GM18519 (cell line): ENCODE measurements around the gene MARCO.
"Not testable (repeated sequence)": the region's sequence is repeated elsewhere in the genome, so short reads cannot be mapped to it uniquely, and the experiment has no call there.

ENCODE experiments used
- ATAC-seq: cut with Tn5 transposase; IDR thresholded peaks from one replicate; pipeline ENCODE4 v1.9.1; 2021; ENCODE audit warnings: mild to moderate bottlenecking, moderate library complexity; ENCODE audit not compliant: unreplicated experiment, low FRiP score

The MARCO gene

DNA sequence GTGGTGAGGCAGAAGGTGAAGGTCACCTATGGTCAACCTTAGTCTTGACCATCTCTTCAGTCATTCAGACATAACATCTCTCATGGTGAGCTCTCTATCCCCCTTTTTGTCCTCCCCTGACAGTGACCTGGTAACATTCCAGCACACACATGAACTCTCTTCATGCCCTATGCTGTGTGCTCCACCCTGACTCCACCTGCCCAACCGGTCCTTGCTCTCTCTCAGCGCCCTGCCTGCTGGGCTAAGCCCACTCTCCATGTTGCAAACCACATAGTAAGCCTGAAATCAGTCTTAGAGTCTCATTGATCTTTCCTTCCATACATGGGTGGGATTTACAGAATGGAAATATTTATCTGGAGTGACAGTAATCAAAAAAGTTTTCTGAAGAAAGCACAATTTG is 52.8 kb downstream of the MARCO start:
- no peak for ATAC-seq

DNA sequence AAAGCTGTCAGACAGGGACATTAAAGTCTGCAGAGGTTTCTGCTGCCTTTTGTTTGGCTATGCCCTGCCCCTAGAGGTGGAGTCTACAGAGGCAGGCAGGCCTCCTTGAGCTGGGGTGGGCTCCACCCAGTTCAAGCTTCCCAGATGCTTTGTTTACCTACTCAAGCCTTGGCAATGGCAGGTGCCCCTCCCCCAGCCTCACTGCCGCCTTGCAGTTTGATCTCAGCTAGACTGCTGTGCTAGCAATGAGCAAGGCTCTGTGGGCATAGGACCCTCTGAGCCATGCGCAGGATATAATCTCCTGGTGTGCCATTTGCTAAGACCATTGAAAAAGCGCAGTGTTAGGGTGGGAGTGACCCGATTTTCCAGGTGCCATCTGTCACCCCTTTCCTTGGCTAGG is 61.9 kb downstream of the MARCO start:
- not testable (repeated sequence) for ATAC-seq

DNA sequence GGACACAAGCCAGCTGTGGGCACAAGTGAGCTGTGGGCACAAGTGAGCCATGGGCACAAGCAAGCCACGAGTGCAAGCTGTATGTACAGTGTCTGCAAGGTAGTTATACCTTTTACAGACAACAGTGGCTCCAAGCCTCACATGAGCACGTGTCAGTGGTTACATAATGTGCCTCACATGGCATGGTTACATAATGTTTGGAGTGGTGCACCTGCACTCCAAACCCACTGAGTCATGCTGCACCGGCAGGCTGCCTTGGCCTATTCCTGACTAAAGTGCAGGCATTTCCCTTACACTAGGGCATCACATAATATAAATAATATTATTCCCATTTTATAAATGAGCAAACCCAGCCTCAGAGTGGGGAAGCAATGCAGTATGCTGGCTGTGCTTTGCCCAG is 62.6 kb downstream of the MARCO start:
- no peak for ATAC-seq

DNA sequence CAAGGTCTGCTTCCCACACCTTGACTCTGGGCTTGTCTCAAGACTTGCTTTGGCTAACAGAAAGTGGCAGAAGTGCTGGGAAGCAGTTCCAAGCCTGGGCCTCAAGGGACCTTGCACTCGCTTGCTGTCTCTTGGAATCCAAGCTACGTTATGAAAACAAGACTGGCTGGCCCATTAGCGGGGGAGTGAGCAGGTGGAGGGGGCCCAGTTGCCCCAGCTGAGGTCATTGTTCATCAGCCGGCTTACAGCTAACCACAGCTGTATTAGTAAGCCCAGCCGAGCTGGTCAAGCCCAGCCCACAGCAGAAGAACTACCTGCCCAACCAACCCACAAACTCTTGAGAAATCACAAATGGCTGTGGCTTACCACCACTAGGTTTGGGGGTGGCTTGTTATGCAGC is 63.1 kb downstream of the MARCO start:
- ATAC-seq, result no peak

DNA sequence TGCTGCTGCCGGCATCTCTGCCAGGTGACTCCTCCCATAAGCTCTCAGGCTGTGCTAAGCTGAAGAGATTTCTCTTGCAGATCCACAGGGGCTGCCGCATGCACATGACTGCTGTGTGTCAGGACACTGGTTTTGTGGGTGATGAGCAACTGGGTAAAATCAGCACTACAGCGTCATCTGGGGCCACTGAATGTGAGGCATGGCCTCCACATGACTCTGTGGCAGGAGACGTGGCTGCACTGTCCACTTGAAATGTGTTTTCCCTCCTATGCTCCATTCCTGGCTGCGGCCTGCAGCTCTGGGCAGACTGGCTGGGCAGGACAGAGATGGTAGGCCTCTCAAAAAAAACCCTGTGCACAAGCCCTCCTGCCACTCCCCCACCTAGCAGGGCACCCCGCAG is 63.6 kb downstream of the MARCO start:
- no peak for ATAC-seq

DNA sequence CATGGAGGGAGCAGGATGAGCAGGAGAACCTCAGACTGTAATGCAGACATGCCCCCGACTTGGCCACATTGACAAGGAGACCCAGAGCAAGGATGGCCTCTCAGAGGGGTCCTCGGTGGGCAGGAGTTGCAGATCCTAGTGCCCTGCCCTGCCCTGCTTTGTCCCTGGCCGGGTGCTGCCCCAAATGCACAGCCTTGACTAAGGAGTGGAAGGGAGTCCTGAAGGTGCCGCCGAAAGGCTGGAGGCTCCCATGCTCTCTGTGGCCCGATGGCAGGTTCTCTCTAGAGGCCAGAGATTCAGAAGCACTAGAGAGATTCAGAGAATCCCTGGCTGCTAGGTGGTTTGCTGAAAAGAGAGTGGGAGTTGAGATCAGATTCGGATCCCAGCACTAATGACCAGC is 64.4 kb downstream of the MARCO start:
- no peak for ATAC-seq

DNA sequence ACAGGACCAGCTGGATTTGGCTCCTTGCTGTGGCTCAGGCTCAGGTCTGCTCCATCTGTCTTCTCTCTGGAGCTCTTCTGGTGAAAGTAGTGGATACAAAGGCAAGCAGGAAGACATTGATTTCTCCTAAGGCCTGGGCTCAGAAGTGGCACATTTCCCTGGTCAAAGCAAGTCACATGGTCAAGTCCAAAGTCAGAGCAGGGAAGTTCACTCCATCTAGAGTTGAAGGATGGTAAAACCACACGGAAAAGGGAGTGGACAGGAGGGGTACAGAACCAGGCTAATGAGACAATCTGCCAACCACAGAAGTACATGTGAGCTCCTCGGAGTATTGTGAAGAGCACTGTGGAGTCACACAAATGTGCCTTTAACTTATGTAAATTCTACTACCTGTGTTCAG is 66.1 kb downstream of the MARCO start:
- no peak for ATAC-seq

DNA sequence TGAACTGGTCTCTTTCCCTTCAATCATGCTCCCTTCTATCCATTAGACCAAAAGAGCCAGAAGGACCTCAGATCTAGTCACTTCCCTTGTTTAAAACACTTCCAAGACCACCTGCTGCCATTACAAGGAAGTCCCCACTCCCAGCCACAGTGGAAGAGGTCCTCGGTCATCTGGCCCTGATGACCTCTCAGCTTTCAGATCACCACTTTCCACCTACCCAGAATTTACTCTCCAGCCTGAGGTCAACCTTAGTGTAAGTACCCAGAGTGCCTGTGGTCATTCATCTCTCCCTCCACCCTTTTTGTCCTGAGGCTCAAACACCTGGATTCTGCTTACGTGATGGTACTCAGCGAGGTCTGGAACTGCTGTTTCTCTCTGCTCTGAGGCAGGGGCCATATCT is 67.1 kb downstream of the MARCO start:
- ATAC-seq, result no peak

DNA sequence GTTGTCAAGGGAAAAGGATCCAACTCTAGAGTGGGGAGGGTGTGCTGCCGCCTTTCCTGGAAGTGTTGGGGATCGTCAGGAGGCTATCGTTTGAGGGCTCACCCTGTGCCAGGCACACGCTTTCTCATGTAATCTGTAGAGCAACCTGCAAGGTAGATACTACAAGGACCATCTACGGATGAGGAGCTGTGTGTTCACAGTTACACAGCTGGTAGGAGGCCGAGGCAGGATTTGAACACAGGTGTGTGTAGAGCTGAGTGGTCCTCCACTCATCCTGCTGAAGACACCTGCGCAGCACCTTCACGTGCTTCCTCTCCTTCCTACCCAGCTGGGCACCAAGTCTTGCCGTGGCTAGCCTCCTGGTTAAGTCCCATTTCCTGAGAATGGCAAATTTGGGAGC is 68.3 kb downstream of the MARCO start:
- ATAC-seq, result no peak

DNA sequence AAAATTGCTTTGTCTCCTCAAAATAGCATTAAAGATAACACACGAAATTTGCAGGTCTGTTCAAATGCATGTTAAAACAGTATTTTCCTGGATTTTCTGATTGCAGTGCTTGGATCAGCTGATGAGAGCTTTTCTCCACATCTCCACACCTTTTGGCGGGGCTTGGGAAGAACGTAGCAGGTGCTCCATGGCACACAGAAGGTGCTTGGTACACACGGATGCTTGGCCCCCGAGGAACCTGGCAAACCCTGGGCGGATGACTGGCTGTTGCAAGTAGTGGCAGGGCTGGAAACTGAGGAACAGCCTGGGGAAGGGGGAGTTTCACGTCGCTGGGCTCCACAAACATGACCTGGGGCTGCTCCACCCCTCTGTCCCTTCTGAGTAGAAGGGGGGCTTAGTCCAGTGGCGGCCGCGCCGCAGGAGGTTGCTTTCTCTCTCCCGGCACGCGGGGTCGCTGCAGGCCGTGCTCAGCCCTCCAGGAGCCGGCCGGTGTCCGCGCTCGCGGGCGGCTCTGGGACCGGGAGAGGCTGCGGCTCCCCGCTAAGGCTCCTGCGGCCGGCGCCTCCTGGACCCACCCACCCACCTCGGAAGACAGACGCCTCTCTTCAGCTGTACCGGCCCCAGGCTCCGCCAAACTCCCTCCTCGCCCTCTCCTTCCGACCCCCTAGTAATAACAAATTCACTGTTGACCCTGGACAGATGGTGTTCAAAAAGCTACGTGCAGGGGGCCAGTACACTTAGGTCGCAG is 69.3 kb downstream of the MARCO start:
- ATAC-seq, result no peak

DNA sequence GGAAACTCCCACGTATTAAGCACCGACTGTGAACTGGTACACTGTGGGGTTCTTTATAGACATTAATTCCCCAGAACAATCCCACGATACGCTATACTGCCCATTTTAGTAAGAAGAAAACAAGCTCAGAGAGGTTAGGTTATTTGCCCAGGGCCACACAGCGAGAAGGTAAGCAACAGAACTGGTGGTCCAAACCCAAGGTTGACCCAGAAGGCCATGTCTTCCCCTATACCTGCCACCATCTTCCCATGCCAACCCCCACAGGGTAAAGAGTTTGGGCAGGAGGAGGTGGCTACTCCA is 69.9 kb downstream of the MARCO start:
- no peak for ATAC-seq

DNA sequence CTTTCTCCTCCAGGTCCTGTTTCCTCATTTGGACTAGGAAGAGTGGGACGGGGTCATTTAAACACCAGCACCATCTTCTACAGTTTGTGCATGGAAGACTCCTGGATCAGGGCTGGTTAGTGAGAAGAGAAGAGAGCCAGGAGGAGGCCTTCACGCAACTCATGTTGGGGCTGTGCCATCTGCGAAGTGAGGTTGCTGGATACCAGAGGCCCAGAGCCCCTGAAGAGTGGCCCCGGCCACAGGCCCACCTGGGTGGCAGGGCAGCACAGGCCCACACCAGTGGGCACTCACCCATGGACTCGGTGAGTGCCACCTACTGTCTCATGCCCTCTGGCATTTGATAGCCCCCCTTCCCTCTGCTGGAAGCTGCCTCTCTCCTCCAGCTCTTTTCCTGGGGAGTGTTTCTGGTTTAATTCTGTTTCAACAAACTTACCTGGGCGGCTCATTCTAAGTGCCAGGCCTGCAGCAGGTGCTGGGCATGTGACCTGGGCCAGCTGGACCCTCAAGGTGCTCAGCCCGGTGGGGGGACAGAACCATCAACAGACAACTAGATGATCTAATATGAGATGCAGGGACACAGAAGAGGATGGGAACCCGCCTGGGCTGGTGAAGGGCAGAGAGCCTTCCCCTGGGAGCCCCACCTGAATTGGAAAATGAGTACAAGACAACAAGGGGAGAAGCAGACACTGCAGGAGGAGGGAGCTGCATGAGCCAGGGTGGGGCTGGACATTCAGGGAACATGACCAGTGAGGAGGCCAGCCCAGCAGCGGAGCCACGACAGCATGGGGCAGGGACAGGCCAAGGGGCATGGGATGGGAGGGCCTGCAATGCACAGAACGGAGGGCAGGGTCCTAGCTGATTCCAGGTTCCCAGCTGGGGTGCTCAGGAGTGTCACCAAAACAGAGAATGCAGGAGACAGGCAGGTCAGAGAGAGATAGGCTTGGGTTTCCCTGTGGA is 70.6 kb downstream of the MARCO start:
- no peak for ATAC-seq

DNA sequence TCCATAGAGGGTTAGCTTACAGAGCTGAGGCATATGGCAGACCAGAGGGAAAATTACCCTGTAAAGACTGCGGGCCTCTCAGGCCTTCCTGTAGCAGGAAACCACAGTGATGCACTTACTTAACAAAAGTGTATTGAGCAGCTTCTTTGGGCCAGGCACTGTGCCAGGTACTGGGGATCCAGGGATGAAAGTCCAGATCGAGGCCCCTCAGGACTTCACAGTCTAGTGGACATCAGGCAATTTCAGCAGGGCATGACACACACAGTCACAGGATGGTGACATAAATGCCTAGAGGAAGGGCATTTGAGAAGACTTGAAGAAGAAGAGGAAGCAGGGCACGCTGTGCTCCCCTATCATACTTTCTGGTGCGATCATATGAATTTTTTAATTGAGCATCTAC is 71.7 kb downstream of the MARCO start:
- ATAC-seq, result no peak

DNA sequence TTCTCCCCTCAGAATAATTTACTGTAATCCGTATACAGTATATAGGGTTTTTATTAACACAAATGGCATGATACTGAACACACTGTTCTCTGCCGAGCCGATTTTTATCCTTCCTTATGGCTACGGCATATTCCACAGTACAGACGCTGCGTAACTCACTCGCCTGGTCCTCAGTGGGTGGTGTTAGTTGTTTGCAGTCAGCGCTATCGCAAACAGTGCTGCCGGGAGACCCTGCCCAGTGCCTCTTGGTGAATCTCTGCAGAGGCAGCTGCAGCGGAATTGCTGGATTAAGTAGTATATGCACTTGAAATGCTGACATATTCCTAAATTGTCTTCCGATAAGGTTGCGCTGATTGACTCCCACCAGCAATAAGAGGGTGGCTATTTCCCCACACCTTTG is 73.9 kb downstream of the MARCO start:
- no peak for ATAC-seq

DNA sequence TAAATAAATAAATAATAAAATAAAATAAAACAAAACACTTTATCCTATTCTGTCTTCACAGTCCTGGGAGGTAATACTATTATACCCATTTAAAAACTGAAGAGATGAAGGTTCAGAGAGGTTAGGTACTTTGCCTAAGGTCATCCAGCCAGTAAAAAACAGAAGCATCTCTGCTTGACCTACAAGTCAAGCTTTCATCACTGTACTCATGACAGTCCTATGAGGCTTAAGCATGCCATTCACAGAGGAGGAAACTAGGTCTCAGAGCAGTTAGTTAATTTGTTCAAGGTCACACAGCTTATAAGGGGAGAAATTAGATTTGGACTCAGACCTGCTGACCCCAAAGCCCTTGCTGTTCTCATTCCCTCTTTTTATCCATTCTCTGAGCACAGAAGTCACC is 77.5 kb downstream of the MARCO start:
- no peak for ATAC-seq

DNA sequence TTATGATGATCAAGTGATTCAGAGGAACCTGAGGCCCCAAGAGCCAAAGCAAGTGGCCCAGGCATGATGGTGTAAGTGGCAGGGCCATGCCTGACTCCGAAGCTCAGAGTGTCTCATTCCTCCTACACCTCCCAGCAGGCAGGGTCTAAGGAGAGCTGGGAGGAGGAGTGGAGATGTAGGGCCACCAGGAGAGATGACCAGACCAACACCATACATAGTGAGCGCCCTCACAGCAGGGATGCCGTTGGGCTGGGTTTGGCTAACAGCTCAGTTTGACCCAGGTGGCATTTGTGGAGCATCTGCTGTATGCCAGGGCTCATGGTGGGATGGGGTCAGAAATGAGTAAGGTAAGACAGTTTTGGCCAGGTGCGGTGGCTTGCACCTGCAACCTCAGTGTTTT is 80.7 kb downstream of the MARCO start:
- ATAC-seq, result no peak

DNA sequence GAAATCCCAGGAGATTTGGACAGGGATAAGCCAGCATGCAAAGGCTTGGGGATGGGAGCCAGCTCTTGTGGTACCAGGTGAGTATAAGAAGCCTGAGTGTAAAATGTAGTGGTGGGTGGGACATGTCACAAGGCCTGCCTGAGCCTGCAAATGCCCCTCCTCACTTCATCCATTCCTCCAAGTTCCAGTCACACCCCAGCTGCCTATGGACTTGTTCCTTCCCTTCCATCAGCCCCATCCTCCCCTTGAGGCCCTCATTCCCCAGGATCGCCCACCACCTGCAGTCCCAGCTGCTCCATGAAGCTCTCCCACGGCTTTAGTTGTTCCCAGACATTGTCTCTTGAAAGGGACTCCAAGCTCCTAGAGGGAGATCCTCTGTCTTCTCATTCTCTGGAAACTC is 81.5 kb downstream of the MARCO start:
- ATAC-seq, result no peak

DNA sequence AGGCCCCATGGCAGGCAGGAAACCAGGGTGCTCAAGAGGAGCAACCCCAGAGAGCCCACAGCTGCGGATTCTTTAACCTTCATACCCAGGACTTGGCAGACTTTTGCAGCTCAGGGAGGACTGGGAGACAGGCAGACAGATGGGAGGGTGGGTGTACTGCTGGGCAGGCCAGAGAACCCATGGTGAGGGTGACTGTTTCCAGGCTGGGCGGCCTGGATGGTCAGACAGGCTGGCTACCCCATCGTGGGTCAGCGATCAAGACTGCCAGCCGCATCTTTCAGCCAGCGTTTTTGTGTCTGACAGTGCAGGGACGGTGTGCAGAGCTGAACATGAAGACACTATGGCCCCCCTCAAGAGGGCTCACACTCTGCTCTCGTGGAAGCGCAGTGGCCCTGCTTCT is 82.2 kb downstream of the MARCO start:
- ATAC-seq, result no peak

DNA sequence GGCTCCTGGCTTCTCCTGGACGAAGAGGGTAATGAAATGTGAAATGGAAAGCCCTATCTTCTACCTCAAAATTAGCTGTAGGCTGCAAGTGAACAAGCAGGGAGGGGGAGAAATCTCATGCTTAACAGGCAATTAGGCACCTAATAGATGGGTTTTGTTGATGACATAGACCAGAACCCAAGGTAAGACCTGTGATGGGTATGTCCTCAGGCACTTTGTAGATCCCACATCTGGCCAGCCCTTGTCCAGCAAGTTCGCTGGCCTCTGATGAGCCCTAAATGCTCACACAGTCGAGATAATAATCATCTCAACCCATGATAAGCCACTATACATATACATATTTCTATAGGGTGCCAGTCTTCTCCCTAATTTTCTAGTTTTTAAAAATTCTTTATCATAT is 82.6 kb downstream of the MARCO start:
- ATAC-seq, result no peak

DNA sequence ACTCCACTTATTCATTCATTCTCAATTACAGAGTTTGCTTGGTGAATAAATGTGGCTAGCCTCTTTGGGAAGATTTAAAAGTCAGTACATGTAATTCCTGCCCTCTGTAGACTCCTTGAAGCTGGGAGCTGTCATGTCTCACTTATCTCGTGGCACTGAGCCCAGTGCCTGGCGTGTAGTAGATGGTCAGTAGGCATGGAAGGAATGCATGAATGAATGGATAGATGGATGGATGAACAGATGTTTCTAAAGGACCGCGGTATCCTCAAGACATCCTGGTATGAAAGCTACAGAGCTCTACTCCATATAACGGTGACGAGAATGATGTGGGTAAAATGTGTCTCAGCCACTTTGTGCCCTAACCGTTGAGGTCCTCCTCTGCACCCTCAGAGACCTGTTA is 83.0 kb downstream of the MARCO start:
- no peak for ATAC-seq

DNA sequence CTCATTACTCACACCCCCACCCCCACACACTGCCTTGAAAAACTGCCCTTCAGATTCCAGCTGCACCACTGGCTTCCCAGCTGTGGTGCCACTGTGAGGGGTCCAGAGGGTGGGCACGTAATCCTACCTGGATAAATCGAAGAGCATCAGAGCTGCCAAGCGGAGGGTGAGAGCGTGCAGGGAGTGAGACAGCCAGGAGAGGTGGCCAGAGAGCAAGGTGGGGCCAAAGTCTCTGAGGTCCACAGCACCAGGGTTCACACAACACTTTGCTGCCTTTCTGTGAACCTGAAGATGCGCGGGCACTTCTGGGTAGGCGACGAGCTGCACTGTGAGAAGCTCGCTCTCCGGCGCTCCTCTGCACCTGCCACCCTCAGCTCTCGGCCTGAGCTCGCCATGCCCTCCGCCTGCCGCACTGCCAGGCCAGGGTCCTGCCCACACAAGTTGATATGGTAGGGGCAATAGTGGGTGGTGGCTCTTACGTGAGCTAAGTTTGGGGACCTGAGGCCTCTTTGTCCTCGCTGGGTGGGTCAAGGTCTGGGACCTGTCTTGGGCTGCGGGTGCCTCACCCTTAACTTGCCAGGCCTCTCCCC is 83.9 kb downstream of the MARCO start:
- no peak for ATAC-seq

DNA sequence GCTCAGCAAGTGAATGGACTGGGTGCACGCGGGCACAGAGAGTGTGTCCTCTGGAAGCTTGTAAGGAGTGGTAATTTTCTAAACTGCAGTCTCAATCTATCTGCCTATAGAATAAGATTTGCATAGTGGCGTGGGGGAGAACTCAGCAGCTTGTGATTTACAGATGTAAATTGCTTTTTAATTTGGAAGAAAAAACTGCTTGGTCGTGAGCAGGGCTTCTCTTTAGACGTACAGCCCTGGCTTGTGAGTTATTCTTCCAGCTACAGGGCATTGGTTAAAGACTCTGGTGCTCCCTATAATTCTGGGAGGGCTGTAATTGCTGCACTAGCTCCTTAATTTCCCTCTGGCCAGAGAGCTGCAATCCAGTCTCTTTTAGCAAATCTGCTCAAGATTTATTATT is 84.9 kb downstream of the MARCO start:
- no peak for ATAC-seq
